HEK293 (cell line): Measurements from ENCODE around the gene RFTN1.

Experiments
- ZNF221 ChIP-seq: fragments of 450-650 bp; formaldehyde crosslinking; IDR thresholded peaks from 2 replicates; pipeline ENCODE4 v1.5.1; 2017; ENCODE audit warnings: missing biosample characterization, missing genetic modification characterization, borderline replicate concordance
- ZNF324 ChIP-seq: fragments of 450-650 bp; formaldehyde crosslinking; IDR thresholded peaks from 2 replicates; pipeline ENCODE4 v1.5.1; 2016; ENCODE audit warnings: missing biosample characterization, missing genetic modification characterization
- ZNF341 ChIP-seq: fragments of 450-650 bp; formaldehyde crosslinking; IDR thresholded peaks from 2 replicates; pipeline ENCODE4; 2016; ENCODE audit warnings: low read depth, missing biosample characterization, missing genetic modification characterization

- TF ChIP-seq ZNF324 (no peak), ZNF341 (tag by site-specific recombination) (no peak), ZNF221 (tag by site-specific recombination) (no peak)
Observed at GRCh38 chr3:16328124-16328523, 185.4 kb downstream of the RFTN1 start.
